HG03354 (cell line): ENCODE results near the gene LAMC1.

Experiments
- ATAC-seq: cut with Tn5 transposase; IDR thresholded peaks from one replicate; pipeline ENCODE4 v1.9.1; 2021; ENCODE audit warnings: mild to moderate bottlenecking; ENCODE audit not compliant: unreplicated experiment, poor library complexity, severe bottlenecking

LAMC1 gene

GRCh38 chr1:183098317-183098716 lies 75.1 kb downstream of the LAMC1 start:
- no peak for ATAC-seq

- no peak for ATAC-seq
Observed at GRCh38 chr1:183100361-183100974, 77.2 kb downstream of the LAMC1 start.

- ATAC-seq: no peak
Observed at GRCh38 chr1:183101081-183101480, 77.9 kb downstream of the LAMC1 start.

- peak; percentile 76 for ATAC-seq
Observed at GRCh38 chr1:183101841-183102276, 78.6 kb downstream of the LAMC1 start.

- ATAC-seq: no peak
Observed at GRCh38 chr1:183103147-183103546, 79.9 kb downstream of the LAMC1 start.

GRCh38 chr1:183103577-183103976 lies 80.4 kb downstream of the LAMC1 start:
- ATAC-seq: no peak

GRCh38 chr1:183105449-183105848 lies 82.2 kb downstream of the LAMC1 start:
- no peak for ATAC-seq

- no peak for ATAC-seq
Observed at GRCh38 chr1:183106166-183106565, 82.9 kb downstream of the LAMC1 start.

- ATAC-seq: no peak
Observed at GRCh38 chr1:183106746-183107145, 83.5 kb downstream of the LAMC1 start.

GRCh38 chr1:183110326-183110880 lies 87.2 kb downstream of the LAMC1 start:
- ATAC-seq: no peak

GRCh38 chr1:183114441-183114840 lies 91.2 kb downstream of the LAMC1 start:
- ATAC-seq: no peak

- ATAC-seq: no peak
Observed at GRCh38 chr1:183116416-183116815, 93.2 kb downstream of the LAMC1 start.

- no peak for ATAC-seq
Observed at GRCh38 chr1:183121609-183122008, 98.4 kb downstream of the LAMC1 start.

- ATAC-seq: no peak
Observed at GRCh38 chr1:183124259-183124658, 101.0 kb downstream of the LAMC1 start.

GRCh38 chr1:183125279-183125999 lies 102.2 kb downstream of the LAMC1 start:
- no peak for ATAC-seq

- ATAC-seq: no peak
Observed at GRCh38 chr1:183126000-183126366, 102.8 kb downstream of the LAMC1 start.

- ATAC-seq: no peak
Observed at GRCh38 chr1:183126528-183126927, 103.3 kb downstream of the LAMC1 start.

GRCh38 chr1:183129921-183130690 lies 106.9 kb downstream of the LAMC1 start:
- ATAC-seq: no peak

GRCh38 chr1:183131166-183131565 lies 107.9 kb downstream of the LAMC1 start:
- ATAC-seq: no peak

- ATAC-seq: no peak
Observed at GRCh38 chr1:183135336-183135735, 112.1 kb downstream of the LAMC1 start.

GRCh38 chr1:183137782-183138181 lies 114.6 kb downstream of the LAMC1 start:
- no peak for ATAC-seq
